NB4 (cell line): ENCODE results near the gene TC2N.
"Not testable (repeated sequence)": the region's sequence is repeated elsewhere in the genome, so short reads cannot be mapped to it uniquely, and the experiment has no call there.

Experiments
- DNase-seq: peaks from one replicate; pipeline ENCODE4 v3.0.0; 2010; ENCODE audit warnings: low read depth
- H3K4me3 ChIP-seq: one replicate; pipeline ENCODE4 v1.5.1; 2011; ENCODE audit warnings: mild to moderate bottlenecking, low read depth, low read length, moderate library complexity
- MYC ChIP-seq: IDR thresholded peaks from 2 replicates; pipeline ENCODE4 v1.6.1; 2011; ENCODE audit warnings: low read depth, low read length
- POLR2A ChIP-seq: IDR thresholded peaks from 2 replicates; pipeline ENCODE4 v1.6.1; 2011; ENCODE audit warnings: mild to moderate bottlenecking; ENCODE audit not compliant: insufficient read length; ENCODE audit errors: extremely low read depth
- TF ChIP-seq, protein P1 (sequence below): IDR thresholded peaks from one replicate; pipeline ENCODE4 v1.5.1; 2012; ENCODE audit warnings: low read depth, low read length
- TF ChIP-seq, protein P2 (sequence below): IDR thresholded peaks from 2 replicates; pipeline ENCODE4 v1.6.1; 2011; ENCODE audit warnings: low read depth, low read length

TC2N gene

DNA sequence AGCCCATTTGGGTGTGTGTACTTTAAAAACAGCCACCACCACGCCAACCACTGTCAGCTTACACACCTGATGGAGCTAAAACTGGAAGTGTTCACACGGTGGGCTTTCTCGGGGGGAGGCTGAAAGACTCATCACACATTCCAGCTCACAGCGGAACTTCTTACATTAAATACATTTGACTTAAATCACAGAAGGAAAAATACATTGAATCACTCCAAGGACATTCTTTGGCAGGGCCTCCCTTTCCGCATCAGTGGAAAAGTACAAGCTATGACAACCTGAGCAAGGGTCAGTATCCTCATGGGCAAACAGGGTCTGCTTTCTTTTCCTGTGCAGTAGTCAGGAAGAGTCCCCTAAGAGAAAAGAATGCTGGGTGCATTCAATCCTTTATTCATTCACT is 31.0 kb upstream of the TC2N start:
- TF ChIP-seq MYC (no peak), POLR2A (no peak)
- TF ChIP-seq, protein P1, sequence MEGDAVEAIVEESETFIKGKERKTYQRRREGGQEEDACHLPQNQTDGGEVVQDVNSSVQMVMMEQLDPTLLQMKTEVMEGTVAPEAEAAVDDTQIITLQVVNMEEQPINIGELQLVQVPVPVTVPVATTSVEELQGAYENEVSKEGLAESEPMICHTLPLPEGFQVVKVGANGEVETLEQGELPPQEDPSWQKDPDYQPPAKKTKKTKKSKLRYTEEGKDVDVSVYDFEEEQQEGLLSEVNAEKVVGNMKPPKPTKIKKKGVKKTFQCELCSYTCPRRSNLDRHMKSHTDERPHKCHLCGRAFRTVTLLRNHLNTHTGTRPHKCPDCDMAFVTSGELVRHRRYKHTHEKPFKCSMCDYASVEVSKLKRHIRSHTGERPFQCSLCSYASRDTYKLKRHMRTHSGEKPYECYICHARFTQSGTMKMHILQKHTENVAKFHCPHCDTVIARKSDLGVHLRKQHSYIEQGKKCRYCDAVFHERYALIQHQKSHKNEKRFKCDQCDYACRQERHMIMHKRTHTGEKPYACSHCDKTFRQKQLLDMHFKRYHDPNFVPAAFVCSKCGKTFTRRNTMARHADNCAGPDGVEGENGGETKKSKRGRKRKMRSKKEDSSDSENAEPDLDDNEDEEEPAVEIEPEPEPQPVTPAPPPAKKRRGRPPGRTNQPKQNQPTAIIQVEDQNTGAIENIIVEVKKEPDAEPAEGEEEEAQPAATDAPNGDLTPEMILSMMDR = no peak
- TF ChIP-seq, protein P2, sequence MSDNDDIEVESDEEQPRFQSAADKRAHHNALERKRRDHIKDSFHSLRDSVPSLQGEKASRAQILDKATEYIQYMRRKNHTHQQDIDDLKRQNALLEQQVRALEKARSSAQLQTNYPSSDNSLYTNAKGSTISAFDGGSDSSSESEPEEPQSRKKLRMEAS = no peak
- DNase-seq = no peak
- H3K4me3 ChIP-seq = no peak overlapping the region

GRCh38 chr14:91897716-91898115 is 30.4 kb upstream of the TC2N start:
- not testable (repeated sequence) for H3K4me3 ChIP-seq, DNase-seq

DNA sequence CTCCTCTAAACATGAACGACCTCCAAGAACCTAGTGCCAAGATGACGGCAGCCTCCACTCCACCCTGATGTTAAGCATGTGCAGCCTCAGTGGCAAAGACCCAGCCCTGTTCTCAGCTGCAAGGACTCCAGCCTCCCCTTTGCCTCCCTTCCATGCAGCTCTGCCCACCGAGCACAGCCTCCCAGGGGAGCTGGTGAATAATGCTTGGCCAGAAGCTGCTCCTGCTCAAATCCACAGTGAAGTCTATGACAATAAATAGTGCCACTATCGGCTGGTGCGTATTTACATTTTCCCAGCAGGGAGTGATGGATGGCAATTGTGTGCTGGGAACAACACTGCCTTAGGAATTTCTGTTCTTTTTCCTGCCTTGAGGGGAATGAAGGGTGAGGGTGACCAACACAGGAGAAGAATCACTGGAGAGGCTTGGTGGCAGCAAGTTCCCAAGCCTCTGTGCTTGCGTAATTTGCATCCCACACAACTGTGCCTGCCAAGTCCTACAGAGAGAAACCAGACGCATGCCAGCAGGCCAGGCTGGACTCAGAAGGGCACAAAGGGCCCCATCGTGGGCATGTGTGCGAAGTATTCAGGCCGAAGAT is 29.9 kb upstream of the TC2N start:
- no peak for DNase-seq
- TF ChIP-seq, protein P1 = no peak
- no peak for TF ChIP-seq MYC
- TF ChIP-seq, protein P2 = no peak
- TF ChIP-seq POLR2A = no peak
- H3K4me3 ChIP-seq = no peak overlapping the region

DNA sequence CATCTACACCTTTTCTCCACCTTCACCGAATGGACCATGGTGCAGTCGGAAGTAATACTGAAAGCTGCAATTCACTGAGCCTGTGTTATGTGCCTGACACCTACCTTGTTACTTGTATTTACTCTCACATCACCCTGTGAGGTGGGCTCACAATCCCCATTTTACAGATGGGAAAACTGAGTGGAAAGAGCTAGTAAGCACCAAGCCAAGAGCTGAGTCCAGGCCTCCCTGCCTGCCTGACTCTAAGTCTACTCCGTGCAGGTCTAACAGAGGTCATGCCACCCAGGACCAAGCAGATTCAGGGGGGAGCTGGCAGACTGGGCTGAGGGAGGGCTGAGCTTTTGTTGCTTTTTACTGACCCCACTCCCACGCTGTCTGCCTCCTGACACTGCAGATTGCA is 29.1 kb upstream of the TC2N start:
- TF ChIP-seq, protein P1 = no peak
- no peak for TF ChIP-seq POLR2A
- no peak for TF ChIP-seq MYC
- TF ChIP-seq, protein P2 = no peak
- H3K4me3 ChIP-seq = no peak overlapping the region
- DNase-seq = no peak

GRCh38 chr14:91893669-91894068 is 26.3 kb upstream of the TC2N start:
- no peak for DNase-seq
- no peak overlapping the region for H3K4me3 ChIP-seq
- TF ChIP-seq POLR2A (no peak), MYC (no peak)
- TF ChIP-seq, protein P1 = no peak
- TF ChIP-seq, protein P2 = no peak

DNA sequence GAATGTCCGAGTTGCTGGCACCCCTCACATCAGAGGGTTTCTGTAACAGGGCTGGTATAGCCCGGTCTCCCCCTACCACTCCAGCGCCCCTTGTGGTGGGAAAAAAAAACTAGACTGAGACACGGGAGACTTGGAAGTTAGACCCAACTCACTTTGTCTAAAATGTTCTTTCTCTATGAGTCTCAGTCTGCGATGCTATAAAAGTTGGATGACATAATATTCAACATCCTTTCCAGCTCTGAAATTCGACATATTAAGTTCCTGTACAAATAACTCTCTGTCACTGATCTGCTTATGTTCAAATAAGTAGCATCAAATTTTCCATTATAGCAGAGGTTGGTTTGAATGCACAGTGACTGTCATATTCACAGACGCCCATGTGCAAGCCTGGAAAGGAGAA is 25.7 kb upstream of the TC2N start:
- TF ChIP-seq POLR2A = no peak
- TF ChIP-seq, protein P1 = peak; percentile 77
- DNase-seq = peak; percentile 37

More for the DNA sequence above, 25.7 kb upstream of the TC2N start:
- H3K4me3 ChIP-seq = no peak overlapping the region
